ENCODE measurements around the gene GRM1.
A peak's percentile ranks its signal among the peaks of the same experiment; 100 is the strongest.

GRM1 gene

DNA sequence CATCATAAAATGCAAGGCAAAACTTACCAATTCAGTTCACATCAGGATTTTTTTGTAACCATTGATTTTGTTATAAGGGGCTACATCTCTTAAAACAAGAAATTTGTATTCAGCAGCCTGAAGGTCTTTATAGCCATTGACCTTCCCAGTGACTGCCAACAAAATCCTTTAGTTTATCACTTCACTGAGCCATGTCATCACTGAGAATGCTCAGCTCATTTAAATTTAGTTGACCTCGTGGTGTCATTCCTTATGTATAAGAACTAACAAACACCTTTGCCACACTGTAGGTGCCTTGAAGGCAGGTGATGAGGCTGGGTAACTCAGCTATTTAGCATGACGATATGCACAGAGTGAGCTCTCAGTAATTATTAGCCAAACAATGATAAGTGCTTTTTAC, 77.7 kb downstream of the GRM1 start:
- H3K36me3 ChIP-seq (ENCODE audit: low read depth): no peaks in the 10 kb centered on the region
- DNase-seq (ENCODE audit: low spot score): no peak
- no peak for ATAC-seq (ENCODE audit: low read depth)

DNA sequence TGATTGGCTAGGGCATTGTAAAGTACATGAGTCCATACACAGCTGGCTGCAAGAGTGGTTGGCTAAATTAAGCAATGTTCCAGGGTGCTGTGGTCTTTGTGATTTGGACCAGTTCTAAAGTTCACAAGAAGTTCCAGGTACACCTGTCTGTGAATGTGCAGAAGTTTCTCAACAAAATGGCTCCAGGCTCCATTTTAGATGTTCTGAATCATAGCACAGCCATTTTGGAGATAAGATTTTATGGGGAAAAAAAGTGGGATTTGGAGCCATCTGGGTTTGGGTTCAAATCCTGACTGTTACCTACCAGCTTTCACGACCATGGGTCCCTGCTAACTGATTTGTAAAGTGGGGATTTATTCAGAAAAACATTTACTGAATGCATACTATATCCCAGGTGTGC, 82.1 kb downstream of the GRM1 start:
- TF ChIP-seq, protein P1, sequence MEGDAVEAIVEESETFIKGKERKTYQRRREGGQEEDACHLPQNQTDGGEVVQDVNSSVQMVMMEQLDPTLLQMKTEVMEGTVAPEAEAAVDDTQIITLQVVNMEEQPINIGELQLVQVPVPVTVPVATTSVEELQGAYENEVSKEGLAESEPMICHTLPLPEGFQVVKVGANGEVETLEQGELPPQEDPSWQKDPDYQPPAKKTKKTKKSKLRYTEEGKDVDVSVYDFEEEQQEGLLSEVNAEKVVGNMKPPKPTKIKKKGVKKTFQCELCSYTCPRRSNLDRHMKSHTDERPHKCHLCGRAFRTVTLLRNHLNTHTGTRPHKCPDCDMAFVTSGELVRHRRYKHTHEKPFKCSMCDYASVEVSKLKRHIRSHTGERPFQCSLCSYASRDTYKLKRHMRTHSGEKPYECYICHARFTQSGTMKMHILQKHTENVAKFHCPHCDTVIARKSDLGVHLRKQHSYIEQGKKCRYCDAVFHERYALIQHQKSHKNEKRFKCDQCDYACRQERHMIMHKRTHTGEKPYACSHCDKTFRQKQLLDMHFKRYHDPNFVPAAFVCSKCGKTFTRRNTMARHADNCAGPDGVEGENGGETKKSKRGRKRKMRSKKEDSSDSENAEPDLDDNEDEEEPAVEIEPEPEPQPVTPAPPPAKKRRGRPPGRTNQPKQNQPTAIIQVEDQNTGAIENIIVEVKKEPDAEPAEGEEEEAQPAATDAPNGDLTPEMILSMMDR (IDR thresholded peaks at IDR 0.05; ENCODE audit: poor library complexity, severe bottlenecking): no peak
- ATAC-seq (ENCODE audit: low read depth): no peak
- DNase-seq (ENCODE audit: low spot score): no peak

More for the DNA sequence above, 77.7 kb downstream of the GRM1 start:
- Histone ChIP-seq H3K9me3 (ENCODE audit: severe bottlenecking) (no peaks in the 10 kb centered on the region), H3K27ac (ENCODE audit: poor library complexity, severe bottlenecking) (no peak overlapping the region), H3K27me3 (ENCODE audit: insufficient read depth, poor library complexity, severe bottlenecking) (no peaks in the 10 kb centered on the region), H3K4me3 (ENCODE audit: severe bottlenecking) (no peak overlapping the region), H3K4me1 (ENCODE audit: insufficient read depth, poor library complexity, severe bottlenecking) (no peaks in the 10 kb centered on the region)
- TF ChIP-seq, protein P1 (IDR thresholded peaks at IDR 0.05; ENCODE audit: poor library complexity, severe bottlenecking): no peak

DNA sequence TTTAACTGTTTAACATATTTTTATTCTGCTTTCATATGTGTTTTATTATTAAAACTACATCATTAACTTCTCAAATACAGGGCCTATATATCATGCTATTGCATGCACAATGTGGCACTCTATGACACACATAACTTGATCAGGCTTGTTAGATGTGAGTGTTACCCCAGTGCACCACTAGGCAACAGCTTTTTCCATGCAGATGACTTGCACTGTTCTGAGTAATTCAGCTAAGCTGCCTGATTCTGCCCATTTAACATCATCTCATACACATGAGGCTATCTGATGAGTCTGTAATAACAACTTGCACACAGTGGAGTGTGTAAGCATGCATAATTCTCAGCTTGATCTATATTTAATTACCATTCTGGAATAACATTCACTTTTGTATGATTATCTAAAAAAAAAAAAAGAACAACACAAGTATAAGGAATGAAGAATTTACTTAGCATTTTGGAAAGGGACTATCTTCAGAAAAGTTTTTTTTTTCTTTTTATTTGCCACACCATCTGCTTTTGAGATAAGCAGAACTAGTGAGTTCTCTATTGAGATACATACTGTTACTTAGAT, 83.1 kb downstream of the GRM1 start:
- no peak for DNase-seq (ENCODE audit: low spot score)
- no peaks in the 10 kb centered on the region for H3K4me1 ChIP-seq (ENCODE audit: insufficient read depth, poor library complexity, severe bottlenecking)
- ATAC-seq (ENCODE audit: low read depth): peak; percentile 75; the same call in 2 of the 3 replicates

More for the DNA sequence above, 82.1 kb downstream of the GRM1 start:
- H3K27ac ChIP-seq (ENCODE audit: poor library complexity, severe bottlenecking): no peak overlapping the region
- no peaks in the 10 kb centered on the region for H3K36me3 ChIP-seq (ENCODE audit: low read depth)
- H3K4me3 ChIP-seq (ENCODE audit: severe bottlenecking): no peak overlapping the region
- no peaks in the 10 kb centered on the region for H3K4me1 ChIP-seq (ENCODE audit: insufficient read depth, poor library complexity, severe bottlenecking)
- no peaks in the 10 kb centered on the region for H3K27me3 ChIP-seq (ENCODE audit: insufficient read depth, poor library complexity, severe bottlenecking)
- no peaks in the 10 kb centered on the region for H3K9me3 ChIP-seq (ENCODE audit: severe bottlenecking)

DNA sequence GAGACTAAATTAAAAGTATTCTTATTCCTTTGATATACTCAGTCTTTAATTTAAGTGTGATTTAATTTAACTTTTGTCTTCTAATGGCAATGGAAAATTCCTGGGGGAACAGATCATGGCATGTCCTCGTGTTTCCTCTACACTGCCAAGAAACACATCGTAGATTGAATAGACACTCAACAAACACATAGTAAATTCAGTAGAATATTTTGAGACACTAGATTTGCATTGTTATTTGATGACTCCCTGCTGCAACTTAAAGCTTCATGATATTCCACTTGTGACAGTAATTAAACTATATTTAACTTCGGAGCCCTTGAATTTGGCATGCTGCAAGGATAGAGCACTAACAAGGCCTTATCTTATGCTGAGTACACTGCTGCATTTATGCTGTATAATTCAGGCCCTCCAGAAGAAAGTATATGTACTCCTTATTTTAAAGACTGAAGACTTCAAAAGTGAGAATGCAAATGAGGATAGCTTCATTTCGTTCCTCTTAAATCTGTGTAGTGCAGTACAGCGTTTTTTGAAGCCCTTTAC, 84.3 kb downstream of the GRM1 start:
- Histone ChIP-seq H3K36me3 (ENCODE audit: low read depth) (no peaks in the 10 kb centered on the region), H3K27ac (ENCODE audit: poor library complexity, severe bottlenecking) (no peak overlapping the region), H3K4me3 (ENCODE audit: severe bottlenecking) (no peak overlapping the region), H3K4me1 (ENCODE audit: insufficient read depth, poor library complexity, severe bottlenecking) (no peaks in the 10 kb centered on the region), H3K27me3 (ENCODE audit: insufficient read depth, poor library complexity, severe bottlenecking) (no peaks in the 10 kb centered on the region), H3K9me3 (ENCODE audit: severe bottlenecking) (no peaks in the 10 kb centered on the region)
- TF ChIP-seq, protein P1 (IDR thresholded peaks at IDR 0.05; ENCODE audit: poor library complexity, severe bottlenecking): no peak
- no peak for DNase-seq (ENCODE audit: low spot score)
- ATAC-seq (ENCODE audit: low read depth): no peak

More for the DNA sequence above, 83.1 kb downstream of the GRM1 start:
- no peaks in the 10 kb centered on the region for H3K9me3 ChIP-seq (ENCODE audit: severe bottlenecking)
- H3K36me3 ChIP-seq (ENCODE audit: low read depth): no peaks in the 10 kb centered on the region
- H3K27me3 ChIP-seq (ENCODE audit: insufficient read depth, poor library complexity, severe bottlenecking): no peaks in the 10 kb centered on the region
- H3K4me3 ChIP-seq (ENCODE audit: severe bottlenecking): no peak overlapping the region
- TF ChIP-seq, protein P1 (IDR thresholded peaks at IDR 0.05; ENCODE audit: poor library complexity, severe bottlenecking): no peak
- no peak overlapping the region for H3K27ac ChIP-seq (ENCODE audit: poor library complexity, severe bottlenecking)

DNA sequence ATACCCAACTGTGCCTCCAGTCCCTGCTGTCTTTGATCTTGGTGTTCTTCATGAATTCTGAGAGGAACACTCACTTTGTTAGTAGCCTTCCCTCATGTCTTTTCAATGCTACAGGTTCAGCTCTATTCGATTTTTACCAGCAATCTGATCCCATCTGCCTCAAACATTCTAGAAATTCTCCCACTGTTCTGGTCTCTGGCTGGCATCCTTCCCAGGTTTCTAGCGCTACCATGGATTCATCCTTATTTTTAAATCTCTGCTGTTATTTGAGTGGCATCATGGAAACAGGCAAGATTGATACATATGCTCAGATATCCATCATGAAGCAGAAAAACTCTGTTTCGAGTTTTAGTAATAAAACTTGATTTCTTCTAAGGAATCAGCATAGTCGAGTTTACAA, 94.8 kb downstream of the GRM1 start:
- Histone ChIP-seq H3K4me1 (ENCODE audit: insufficient read depth, poor library complexity, severe bottlenecking) (no peaks in the 10 kb centered on the region), H3K9me3 (ENCODE audit: severe bottlenecking) (no peaks in the 10 kb centered on the region), H3K27ac (ENCODE audit: poor library complexity, severe bottlenecking) (no peak overlapping the region), H3K27me3 (ENCODE audit: insufficient read depth, poor library complexity, severe bottlenecking) (peaks cover 6% of the 10 kb centered on the region), H3K36me3 (ENCODE audit: low read depth) (no peaks in the 10 kb centered on the region), H3K4me3 (ENCODE audit: severe bottlenecking) (no peak overlapping the region)
- DNase-seq (ENCODE audit: low spot score): no peak
- no peak for ATAC-seq (ENCODE audit: low read depth)
- TF ChIP-seq, protein P1 (IDR thresholded peaks at IDR 0.05; ENCODE audit: poor library complexity, severe bottlenecking): no peak

Data from RWPE2 (cell line).